ENCODE measurements around the gene CORO7. TPM values are rescaled to one million over a fixed set of nuclear protein-coding genes. Genes with fewer than 3 reads are reported as not detected.

The CORO7 gene
- total and polyA plus RNA-seq, 9 of the 15 experiments (the other 6 are each of a cell fraction or from before 2014, with no cell fraction given) = 0.45 to 77.2 (median 18.7) TPM

DNA sequence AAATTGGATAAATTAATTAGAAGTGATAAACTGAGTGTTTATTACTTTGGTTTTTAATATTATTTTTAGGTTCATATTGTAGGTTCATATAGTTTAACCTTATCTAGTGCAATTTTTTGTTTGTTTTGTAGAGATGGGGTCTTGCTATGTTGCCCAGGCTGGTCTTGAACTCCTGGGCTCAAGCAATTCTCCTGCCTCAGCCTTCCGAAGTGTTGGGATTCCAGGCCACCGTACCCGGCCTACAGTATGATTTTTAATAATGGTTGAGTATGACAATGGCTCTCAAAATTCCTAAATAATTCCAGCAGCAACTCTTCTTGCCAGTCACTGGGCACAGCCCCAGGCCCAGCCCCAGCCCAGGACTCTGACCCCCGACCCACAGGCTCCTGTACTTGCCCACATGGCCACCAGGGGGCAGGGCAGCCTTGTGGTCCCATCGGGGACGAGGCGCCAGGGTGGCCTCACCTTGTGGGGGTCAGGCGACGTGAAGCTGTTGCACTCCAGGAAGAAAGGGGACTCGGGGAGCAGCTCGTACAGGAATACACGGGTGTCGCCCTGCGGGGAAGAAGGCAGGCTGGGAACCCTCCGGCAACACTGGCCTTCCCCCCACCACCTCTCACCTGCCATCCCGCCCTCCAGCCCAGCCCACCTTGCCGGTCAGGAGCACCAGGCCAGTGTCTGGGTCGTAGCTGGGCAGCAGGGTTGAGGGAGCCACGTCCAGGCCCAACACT lies 57.4 kb downstream of the CORO7 start (continued):
- TF ChIP-seq, protein P1, sequence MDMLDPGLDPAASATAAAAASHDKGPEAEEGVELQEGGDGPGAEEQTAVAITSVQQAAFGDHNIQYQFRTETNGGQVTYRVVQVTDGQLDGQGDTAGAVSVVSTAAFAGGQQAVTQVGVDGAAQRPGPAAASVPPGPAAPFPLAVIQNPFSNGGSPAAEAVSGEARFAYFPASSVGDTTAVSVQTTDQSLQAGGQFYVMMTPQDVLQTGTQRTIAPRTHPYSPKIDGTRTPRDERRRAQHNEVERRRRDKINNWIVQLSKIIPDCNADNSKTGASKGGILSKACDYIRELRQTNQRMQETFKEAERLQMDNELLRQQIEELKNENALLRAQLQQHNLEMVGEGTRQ (CRISPR knock-in tag; IDR thresholded peaks at IDR 0.05) = no peak
- TF ChIP-seq REST (IDR thresholded peaks at IDR 0.05; ENCODE audit: borderline replicate concordance) (peak; percentile 81), REST (CRISPR knock-in tag; IDR thresholded peaks at IDR 0.05; ENCODE audit: low read depth) (no peak), SMC3 (conservative IDR thresholded peaks at IDR 0.05; ENCODE audit: insufficient read depth, low read depth, low read length) (peak; percentile 80), NEUROD1 (IDR thresholded peaks at IDR 0.05; ENCODE audit: borderline replicate concordance, low read depth, low read length, partially characterized antibody) (no peak), ARID2 (IDR thresholded peaks at IDR 0.05) (peak; percentile 86), FOXA3 (CRISPR knock-in tag; conservative IDR thresholded peaks at IDR 0.05 in 1 of 2, IDR thresholded peaks at IDR 0.05 in 1 of 2) (0 out of 4 replicates have a peak, but pooled peaks of 1 of the 2 experiments have one; percentile 44), CTCF (IDR thresholded peaks at IDR 0.05 in 2 of 3, conservative IDR thresholded peaks at IDR 0.05 in 1 of 3; ENCODE audit: insufficient read depth in 2 of 3, low read depth in 1 of 3, low read length in 3 of 3) (peak; percentile 84 to 92 (median 91))
- TF ChIP-seq, protein P2, sequence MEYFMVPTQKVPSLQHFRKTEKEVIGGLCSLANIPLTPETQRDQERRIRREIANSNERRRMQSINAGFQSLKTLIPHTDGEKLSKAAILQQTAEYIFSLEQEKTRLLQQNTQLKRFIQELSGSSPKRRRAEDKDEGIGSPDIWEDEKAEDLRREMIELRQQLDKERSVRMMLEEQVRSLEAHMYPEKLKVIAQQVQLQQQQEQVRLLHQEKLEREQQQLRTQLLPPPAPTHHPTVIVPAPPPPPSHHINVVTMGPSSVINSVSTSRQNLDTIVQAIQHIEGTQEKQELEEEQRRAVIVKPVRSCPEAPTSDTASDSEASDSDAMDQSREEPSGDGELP (CRISPR knock-in tag; IDR thresholded peaks at IDR 0.05; ENCODE audit: borderline replicate concordance) = peak; percentile 61; the same call in 1 of the 2 replicates
- TF ChIP-seq, protein P3, sequence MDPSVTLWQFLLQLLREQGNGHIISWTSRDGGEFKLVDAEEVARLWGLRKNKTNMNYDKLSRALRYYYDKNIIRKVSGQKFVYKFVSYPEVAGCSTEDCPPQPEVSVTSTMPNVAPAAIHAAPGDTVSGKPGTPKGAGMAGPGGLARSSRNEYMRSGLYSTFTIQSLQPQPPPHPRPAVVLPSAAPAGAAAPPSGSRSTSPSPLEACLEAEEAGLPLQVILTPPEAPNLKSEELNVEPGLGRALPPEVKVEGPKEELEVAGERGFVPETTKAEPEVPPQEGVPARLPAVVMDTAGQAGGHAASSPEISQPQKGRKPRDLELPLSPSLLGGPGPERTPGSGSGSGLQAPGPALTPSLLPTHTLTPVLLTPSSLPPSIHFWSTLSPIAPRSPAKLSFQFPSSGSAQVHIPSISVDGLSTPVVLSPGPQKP (CRISPR knock-in tag; IDR thresholded peaks at IDR 0.05) = no peak

Measured in K562 (cell line).